NCI-H1105 (cell line): ENCODE results near the gene ZNF230.

Source experiments
- DNase-seq: peaks from one replicate; lab custom pipeline; 2025; lab: John Stamatoyannopoulos, UW

Gene ZNF230

DNA sequence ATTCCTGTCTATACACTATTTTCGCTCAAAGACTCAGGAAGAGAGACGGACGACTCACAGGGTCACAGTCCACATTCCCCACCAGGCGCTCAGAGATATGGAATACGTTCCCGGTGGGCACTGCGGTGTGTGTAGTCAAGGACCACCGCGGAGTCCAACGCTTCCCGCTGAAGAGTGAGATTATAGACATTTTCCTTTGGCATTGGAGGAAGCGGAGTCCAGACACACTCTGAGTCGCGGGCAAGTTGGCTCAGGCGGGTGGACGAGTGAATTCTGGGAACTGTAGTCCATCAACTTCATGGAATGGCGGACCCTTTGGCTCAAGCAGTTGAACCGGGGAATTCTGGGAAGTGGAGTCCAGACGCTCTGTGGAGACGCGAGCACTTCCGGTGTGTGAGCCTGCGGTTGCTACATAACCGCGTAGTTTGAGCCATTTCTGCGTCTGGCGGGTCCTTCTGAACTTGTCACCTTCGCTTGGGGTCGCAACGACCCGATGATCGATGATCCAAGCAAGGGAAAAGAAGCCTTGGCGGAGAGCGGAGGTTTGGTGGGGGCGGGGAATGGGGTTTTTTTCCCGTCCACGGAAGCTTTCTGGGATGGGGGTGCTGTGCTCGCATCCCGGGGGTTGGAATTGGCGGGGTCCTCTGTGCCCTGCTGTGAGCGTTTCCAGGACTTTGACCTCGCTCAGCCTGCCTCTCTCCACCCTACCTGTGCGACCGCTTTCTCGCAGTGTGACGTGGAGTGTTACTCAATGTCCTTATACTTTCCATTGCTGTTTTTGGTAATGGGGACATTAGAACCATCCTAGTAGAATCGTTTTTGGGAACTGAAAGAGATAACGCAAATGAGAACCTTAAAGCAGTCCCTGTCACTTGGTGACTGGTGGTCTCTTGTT lies at the start of gene ZNF230:
Gene ZNF230, plus strand, starts transcription at position 392 of the 895 bp plus-strand sequence. CDS start 4,122 bp downstream, outside the sequence.
- peak; percentile 91 for DNase-seq

- no peak for DNase-seq
Observed at GRCh38 chr19:43956827-43957226, 45.9 kb upstream of the ZNF230 start.

- DNase-seq: no peak
Observed at GRCh38 chr19:43957891-43958290, 44.9 kb upstream of the ZNF230 start.

DNA sequence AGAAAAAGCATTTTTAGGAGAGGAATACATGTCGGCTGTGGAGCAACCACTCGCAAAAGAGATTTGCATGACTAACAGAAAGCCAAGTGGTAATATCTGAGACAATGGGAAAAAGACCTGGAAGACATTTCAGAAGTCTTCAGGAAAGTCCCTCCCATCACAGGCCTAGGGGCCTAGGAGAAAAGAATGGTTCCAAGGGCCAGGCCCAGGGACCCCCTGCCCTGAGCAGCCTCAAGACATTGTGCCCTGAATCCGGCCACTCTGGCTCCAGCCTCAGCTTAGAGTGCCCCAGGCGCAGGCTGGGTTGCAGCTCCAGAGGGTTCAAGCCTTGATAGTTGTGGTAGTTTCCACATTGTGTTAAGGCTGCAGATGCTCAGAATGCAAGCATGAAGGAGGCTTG lies 42.3 kb upstream of the ZNF230 start:
- no peak for DNase-seq

GRCh38 chr19:43966079-43966694 lies 36.6 kb upstream of the ZNF230 start:
- DNase-seq: no peak

DNA sequence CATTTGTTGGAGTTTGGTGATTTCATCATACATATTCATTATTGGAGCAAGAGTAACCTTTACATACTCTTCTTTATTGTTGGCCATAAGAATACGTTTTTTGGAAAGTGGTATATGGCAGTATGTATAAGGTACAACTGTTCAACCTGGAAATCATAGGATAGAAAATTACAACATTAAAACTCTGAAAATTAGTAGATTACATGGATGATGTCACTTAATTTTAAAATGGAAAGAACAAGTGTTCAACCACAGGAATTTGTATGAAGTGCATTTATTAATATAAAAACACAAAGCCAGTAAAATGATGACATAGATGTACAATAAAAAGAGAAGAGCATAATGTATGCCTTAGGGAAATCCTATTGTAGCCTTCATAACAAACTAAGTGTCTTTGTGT lies 26.0 kb upstream of the ZNF230 start:
- no peak for DNase-seq

DNA sequence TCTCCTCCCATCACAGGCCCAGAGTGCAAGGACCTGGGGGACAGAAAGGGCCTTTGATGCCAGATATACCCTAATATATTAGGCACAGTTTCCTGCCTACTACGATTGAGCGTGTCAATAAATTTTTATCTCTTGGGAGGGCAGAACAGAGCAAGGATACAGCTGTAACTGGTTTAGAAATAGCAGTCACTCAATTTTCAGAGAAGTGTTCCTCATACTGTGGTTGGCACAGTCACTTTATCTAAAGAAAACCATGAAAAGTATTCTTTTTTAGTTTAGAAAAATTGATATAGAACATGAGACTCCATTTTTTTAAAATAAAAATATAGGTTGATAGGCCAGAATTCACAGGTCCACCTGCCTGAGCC lies 19.2 kb upstream of the ZNF230 start:
- DNase-seq: no peak

DNA sequence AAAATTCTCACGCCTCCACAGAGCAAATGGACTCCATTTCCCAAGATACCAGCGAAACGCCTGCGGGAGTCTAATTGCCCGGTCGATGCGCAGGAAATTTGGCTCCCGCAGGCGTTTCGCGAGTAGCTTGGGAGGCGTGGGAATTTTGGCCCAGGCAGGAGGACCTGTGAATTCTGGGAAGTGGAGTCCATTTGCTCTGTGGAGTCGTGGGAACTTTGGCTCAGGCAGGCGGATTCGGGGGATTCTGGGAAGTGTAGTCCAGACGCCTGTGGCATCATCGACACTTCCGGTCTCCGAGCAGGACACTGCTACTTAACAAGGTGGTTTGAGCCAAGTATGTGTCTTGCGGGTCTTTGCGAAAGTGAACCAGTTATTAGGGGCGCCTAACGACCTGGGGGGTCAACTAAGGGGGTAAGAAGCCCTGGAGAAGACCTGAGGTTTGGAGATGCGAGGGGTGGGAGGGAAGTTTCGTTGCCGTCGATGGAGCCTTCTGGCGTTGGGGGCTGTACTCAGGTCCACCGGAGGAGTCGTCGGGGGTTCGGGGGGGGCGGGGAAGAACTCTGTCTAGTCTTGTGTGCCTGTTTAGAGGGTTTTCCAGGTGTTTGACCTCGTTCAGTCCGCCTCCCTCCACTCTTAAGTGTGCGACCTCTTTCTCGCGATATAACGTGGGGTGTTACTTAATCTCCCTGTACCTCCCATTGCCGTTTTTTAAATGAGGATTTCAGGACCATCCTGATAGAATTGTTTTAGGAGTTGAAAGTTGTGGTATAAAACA lies 18.7 kb upstream of the ZNF230 start, which contains the start of gene ZNF155:
Gene ZNF155, plus strand, starts transcription at position 277 of the 775 bp plus-strand sequence. CDS start 4,356 bp downstream, outside the sequence.
- DNase-seq: no peak

DNA sequence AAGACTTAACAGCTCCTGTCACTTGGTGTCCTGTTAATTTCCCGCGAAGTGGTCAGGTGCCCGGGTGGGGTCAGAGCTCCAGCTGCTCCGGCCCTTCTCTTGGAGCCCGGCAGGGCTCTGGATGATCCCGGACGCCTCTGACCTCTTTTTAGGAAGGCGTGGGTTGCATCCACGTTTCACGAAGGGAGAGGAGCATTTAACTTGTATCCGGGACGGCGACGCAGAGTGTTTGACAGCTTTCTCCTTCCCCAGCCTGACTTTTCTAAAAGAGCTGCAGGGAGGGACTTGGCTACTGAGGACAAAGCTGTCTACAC lies 18.1 kb upstream of the ZNF230 start:
- no peak for DNase-seq

DNA sequence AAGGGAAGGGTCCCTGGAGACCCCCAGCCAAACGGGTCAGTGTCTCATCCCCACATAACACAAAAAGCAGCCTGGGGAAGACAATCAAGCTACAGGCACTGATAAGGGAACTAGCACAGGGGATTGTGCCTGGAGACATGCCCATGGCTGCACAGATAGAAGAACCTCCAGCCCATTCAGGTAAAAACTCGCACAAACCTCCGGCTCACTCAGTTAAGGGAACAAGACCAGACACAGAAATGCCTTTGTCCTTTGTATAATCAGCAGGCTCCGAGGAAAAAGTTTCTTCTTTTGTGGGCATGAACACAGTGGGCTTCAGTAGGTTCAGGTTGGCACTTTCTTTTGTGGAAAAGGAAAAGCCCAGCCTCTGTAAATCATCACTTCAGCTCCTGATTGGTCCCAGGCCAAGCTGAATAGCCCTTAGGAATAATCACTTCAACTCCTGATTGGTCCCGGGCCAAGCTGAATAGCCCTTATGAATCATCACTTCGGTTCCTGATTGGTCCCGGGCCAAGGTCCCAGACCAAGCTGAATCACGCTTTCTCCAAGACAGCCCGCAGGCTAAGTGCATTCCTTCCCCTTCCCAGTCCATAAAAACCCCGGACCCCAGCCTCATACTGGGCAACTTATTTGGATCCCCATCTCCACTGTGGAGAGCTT lies 5.0 kb upstream of the ZNF230 start:
- no peak for DNase-seq

DNA sequence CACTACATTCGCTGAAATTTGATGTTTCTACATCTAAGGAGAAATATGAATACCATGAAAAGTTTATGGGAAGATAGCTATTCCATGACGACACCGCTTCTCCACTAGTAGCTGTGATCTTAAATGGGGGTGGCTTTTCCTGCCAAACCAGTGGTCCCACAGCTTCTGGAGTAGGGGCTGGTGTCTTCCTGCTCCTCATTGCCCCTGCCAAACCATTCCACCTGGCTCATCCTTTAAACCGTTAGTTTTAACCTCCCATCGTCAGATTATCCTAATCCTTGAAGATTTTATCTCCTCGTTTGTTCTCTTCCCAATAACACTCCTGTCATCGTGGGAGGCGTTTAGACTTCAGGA lies 568 bp upstream of the ZNF230 start:
- no peak for DNase-seq

GRCh38 chr19:44003461-44004009 lies 778 bp downstream of the ZNF230 start:
- no peak for DNase-seq

GRCh38 chr19:44005973-44006372 lies 3.2 kb downstream of the ZNF230 start:
- DNase-seq: no peak

- DNase-seq: no peak
Observed at GRCh38 chr19:44007473-44007872, 4.7 kb downstream of the ZNF230 start.

DNA sequence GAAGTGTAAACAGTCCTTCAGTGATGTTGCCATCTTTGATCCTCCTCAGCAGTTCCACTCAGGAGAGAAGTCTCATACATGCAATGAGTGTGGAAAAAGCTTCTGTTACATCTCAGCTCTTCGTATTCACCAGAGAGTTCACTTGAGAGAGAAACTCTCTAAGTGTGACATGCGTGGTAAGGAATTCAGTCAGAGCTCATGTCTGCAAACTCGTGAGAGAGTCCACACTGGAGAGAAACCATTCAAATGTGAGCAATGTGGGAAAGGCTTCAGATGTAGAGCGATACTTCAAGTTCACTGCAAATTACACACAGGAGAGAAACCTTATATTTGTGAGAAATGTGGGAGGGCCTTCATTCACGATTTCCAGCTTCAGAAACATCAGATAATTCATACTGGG lies 7.7 kb downstream of the ZNF230 start:
- DNase-seq: no peak

DNA sequence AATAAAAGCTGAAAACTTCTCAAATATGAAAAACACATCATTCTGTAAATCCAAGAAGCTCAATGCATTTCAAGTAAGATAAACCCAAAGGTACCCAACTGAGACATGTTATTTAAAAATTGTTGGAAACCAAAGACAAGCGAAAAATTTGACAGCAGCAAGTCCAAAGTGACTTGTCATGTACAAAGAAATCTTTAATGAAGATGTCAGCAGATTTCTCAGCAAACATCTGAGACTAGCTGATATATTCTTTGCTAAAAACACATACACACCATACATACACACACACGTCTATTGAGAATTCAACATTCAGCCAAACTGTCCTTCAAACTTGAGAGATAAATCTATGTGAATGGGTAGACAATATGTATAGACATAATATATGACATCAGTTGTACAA lies 16.7 kb downstream of the ZNF230 start:
- DNase-seq: no peak

DNA sequence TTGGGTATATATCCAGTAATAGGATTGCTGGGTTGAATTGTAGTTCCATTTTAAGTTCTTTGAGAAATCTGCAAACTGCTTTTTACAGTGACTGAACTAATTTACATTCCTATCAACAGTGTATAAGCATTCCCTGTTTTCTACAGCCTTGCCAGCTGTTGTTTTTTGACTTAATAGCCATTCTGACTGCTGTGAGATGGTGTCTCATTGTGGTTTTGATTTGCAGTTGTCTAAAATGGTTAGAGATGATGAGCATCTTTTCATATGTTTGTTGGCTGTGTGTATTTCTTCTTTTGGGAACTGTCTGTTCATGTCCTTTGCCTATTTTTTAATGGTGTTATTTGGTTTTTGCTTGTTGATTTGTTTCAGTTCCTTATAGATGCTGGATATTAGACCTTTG lies 18.5 kb downstream of the ZNF230 start:
- DNase-seq: no peak

- no peak for DNase-seq
Observed at GRCh38 chr19:44024900-44025216, 22.1 kb downstream of the ZNF230 start.

DNA sequence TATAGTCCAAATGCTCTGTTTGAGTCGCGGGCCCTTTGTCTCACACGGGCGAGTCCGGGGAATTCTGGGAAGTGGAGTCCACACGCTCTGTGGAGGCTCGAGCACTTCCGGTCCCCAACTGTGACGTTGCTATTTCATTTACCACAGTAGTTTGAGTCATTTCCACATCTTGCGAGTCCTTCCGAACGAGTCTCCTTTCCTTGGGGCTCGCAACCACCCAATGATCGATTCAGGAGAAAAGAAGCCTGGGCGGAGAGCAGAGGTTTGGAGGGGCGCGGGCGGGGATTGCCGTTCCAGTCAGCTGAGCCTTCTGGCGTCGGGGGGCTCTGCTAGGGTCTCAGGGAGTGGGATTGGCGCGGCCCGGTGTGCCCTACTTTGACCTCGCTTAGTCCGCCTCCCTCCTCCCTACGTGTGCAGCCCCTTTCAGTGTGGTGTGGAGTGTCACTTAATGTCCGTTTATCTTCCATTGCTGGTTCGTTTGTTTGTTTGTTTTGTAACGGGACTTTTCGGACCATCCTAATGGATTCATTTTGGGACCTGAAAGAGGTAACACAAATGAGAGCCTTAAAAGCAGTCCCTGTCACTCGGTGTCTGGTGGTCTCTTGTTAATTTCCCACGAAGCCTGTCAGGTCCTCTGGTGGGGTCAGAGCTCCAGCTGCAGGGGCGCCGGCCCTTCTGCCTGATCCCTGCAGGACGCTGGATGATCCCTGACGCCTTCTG lies 22.6 kb downstream of the ZNF230 start, which contains the start of gene ZNF222:
Gene ZNF222, plus strand, starts transcription at position 163 of the 720 bp plus-strand sequence. Its CDS starts 58 bp downstream, at position 221.
- peak; percentile 65 for DNase-seq

DNA sequence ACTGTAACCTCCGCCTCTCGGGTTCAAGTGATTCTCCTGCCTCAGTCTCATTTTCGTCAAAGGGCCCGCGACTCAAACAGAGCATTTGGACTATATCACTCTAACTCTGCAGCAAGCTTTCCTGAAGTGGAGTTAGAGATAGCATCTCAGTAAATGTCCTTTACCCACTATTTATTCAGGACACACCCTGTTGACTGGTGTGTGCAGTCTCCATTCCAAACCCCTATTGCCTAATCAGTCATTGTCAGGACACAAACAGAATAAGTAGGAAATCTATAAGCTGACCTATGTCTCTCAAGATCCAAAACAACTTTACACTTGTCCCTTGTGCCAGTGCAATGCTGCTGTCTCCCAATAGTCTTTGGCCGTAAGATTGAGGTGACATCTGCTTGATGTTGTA lies 23.9 kb downstream of the ZNF230 start:
- no peak for DNase-seq

DNA sequence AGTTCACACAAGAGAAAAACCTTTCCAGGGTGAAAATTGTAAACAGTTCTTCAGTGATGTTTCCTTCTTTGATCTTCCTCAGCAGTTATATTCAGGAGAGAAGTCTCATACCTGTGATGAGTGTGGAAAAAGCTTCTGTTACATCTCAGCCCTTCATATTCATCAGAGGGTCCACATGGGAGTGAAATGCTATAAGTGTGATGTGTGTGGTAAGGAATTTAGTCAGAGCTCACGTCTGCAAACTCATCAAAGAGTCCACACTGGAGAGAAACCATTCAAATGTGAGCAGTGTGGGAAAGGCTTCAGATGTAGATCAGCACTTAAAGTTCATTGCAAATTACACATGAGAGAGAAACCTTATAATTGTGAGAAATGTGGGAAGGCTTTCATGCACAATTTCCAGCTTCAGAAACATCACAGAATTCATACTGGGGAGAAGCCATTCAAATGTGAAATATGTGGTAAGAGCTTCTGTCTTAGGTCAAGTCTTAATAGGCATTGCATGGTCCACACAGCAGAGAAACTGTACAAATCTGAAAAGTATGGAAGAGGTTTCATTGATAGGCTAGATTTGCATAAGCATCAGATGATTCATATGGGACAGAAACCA lies 29.3 kb downstream of the ZNF230 start:
- DNase-seq: no peak
